KMS-11 (cell line): Measurements from ENCODE around the gene RHEBL1.
A peak's percentile ranks its signal among the peaks of the same experiment; 100 is the strongest.

Source experiments
- H2AFZ ChIP-seq: fragments of 200-600 bp; sonication (generic); 2 replicates; pipeline ENCODE4 v1.6.1; 2016; ENCODE audit warnings: antibody characterized with exemption, mixed run types, low read depth
- H3K27ac ChIP-seq: fragments of 200-600 bp; sonication (generic); 2 replicates; pipeline ENCODE4 v1.6.1; 2016; ENCODE audit warnings: mild to moderate bottlenecking, mixed run types
- H3K27me3 ChIP-seq: fragments of 200-600 bp; sonication (generic); 2 replicates; pipeline ENCODE4 v1.6.1; 2017; ENCODE audit warnings: mild to moderate bottlenecking, low read depth, mixed run types, moderate library complexity; ENCODE audit not compliant: insufficient read depth
- H3K36me3 ChIP-seq: fragments of 200-600 bp; sonication (generic); 2 replicates; pipeline ENCODE4 v1.6.1; 2017; ENCODE audit warnings: mild to moderate bottlenecking, mixed run types; ENCODE audit not compliant: insufficient read depth
- H3K4me1 ChIP-seq: fragments of 200-600 bp; sonication (generic); 2 replicates; pipeline ENCODE4 v1.6.1; 2016; ENCODE audit warnings: mild to moderate bottlenecking, low read depth, mixed run types; ENCODE audit not compliant: poor library complexity, severe bottlenecking
- H3K4me2 ChIP-seq: fragments of 200-600 bp; sonication (generic); 2 replicates; pipeline ENCODE4 v1.7.0; 2016; ENCODE audit warnings: mild to moderate bottlenecking, mixed run types
- H3K4me3 ChIP-seq: fragments of 200-600 bp; sonication (generic); IDR thresholded peaks from 2 replicates; pipeline ENCODE4 v1.6.1; 2017; ENCODE audit warnings: low read depth, low read length, mixed read lengths; ENCODE audit not compliant: insufficient read depth
- H3K79me2 ChIP-seq: fragments of 200-600 bp; sonication (generic); 2 replicates; pipeline ENCODE4 v1.6.1; 2016; ENCODE audit warnings: low read depth, mixed run types; ENCODE audit not compliant: insufficient read depth
- H3K9ac ChIP-seq: fragments of 200-600 bp; sonication (generic); 2 replicates; pipeline ENCODE4 v1.6.1; 2016; ENCODE audit warnings: mild to moderate bottlenecking, mixed run types
- H4K20me1 ChIP-seq: fragments of 200-600 bp; sonication (generic); 2 replicates; pipeline ENCODE4 v1.6.1; 2016; ENCODE audit warnings: mild to moderate bottlenecking, mixed run types; ENCODE audit not compliant: insufficient read depth
- TF ChIP-seq, protein P1 (sequence below): fragments of 200-600 bp; sonication (generic); conservative IDR thresholded peaks from 2 replicates; pipeline ENCODE4 v1.6.1; 2017; ENCODE audit warnings: low read depth, mild to moderate bottlenecking, antibody characterized with exemption, low read length, moderate library complexity, mixed read lengths

RHEBL1 gene

GRCh38 chr12:49079793-49080192 lies 10.0 kb upstream of the RHEBL1 start:
- Histone ChIP-seq H3K36me3 (no peaks in the 10 kb centered on the region), H3K4me3 (no peak overlapping the region), H3K27me3 (no peaks in the 10 kb centered on the region; the same call in 1 of the 2 replicates), H2AFZ (no peak overlapping the region), H3K9ac (no peak overlapping the region), H3K27ac (no peak overlapping the region), H3K79me2 (no peaks in the 10 kb centered on the region), H3K4me1 (no peaks in the 10 kb centered on the region), H4K20me1 (no peaks in the 10 kb centered on the region), H3K4me2 (no peak overlapping the region)
- TF ChIP-seq, protein P1, sequence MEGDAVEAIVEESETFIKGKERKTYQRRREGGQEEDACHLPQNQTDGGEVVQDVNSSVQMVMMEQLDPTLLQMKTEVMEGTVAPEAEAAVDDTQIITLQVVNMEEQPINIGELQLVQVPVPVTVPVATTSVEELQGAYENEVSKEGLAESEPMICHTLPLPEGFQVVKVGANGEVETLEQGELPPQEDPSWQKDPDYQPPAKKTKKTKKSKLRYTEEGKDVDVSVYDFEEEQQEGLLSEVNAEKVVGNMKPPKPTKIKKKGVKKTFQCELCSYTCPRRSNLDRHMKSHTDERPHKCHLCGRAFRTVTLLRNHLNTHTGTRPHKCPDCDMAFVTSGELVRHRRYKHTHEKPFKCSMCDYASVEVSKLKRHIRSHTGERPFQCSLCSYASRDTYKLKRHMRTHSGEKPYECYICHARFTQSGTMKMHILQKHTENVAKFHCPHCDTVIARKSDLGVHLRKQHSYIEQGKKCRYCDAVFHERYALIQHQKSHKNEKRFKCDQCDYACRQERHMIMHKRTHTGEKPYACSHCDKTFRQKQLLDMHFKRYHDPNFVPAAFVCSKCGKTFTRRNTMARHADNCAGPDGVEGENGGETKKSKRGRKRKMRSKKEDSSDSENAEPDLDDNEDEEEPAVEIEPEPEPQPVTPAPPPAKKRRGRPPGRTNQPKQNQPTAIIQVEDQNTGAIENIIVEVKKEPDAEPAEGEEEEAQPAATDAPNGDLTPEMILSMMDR = no peak

DNA sequence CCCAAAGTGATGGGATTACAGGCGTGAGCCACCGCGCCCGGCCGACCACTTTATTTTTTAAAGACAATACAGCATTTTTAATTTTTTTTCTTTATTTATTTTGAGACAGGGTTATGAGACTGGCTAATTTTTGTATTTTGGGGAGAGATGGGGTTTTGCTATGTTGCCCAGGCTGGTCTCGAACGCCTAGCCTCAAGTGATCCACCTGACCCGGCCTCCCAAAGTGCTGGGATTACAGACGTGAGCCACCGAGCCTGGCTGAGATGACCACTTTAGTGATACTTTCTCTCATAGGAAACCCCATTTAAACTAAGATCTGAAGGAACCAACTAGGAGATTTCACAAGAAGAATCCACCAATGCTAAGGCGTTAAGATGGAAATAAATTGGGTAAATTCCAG lies 1.2 kb upstream of the RHEBL1 start:
- Histone ChIP-seq H3K27me3 (no peaks in the 10 kb centered on the region), H4K20me1 (no peaks in the 10 kb centered on the region), H2AFZ (no peak overlapping the region), H3K4me2 (no peak overlapping the region), H3K4me1 (peaks cover 11% of the 10 kb centered on the region), H3K4me3 (no peak overlapping the region), H3K9ac (no peak overlapping the region), H3K36me3 (no peaks in the 10 kb centered on the region), H3K79me2 (no peaks in the 10 kb centered on the region), H3K27ac (no peak overlapping the region)
- TF ChIP-seq, protein P1 = no peak

- Histone ChIP-seq H3K4me2 (peak overlapping the region; percentile 85), H3K27me3 (no peaks in the 10 kb centered on the region), H3K79me2 (no peaks in the 10 kb centered on the region), H3K4me1 (peaks cover 19% of the 10 kb centered on the region), H4K20me1 (no peaks in the 10 kb centered on the region), H3K9ac (peak overlapping the region; percentile 60; the same call in 1 of the 2 replicates), H3K27ac (peak overlapping the region; percentile 53; the same call in 1 of the 2 replicates), H3K36me3 (no peaks in the 10 kb centered on the region), H2AFZ (peak overlapping the region; percentile 99), H3K4me3 (peak overlapping the region; percentile 56)
- TF ChIP-seq, protein P1 = no peak
Measured at GRCh38 chr12:49068879-49069506, 786 bp downstream of the RHEBL1 start.

- Histone ChIP-seq H3K27me3 (no peaks in the 10 kb centered on the region), H3K4me1 (peaks cover 31% of the 10 kb centered on the region), H4K20me1 (no peaks in the 10 kb centered on the region), H2AFZ (no peak overlapping the region), H3K9ac (no peak overlapping the region), H3K36me3 (no peaks in the 10 kb centered on the region), H3K27ac (no peak overlapping the region), H3K79me2 (no peaks in the 10 kb centered on the region), H3K4me2 (no peak overlapping the region), H3K4me3 (no peak overlapping the region)
- TF ChIP-seq, protein P1 = no peak
Measured at GRCh38 chr12:49066120-49066519, 3.7 kb downstream of the RHEBL1 start.
